Forelimb muscle (tissue), 1 donor: ENCODE data around the gene CERS1. TPM values are rescaled to one million over a fixed set of nuclear protein-coding genes. Genes with fewer than 3 reads are reported as not detected.
"Not testable (repeated sequence)": the region's sequence is repeated elsewhere in the genome, so short reads cannot be mapped to it uniquely, and the experiment has no call there.

Experiments used
- DNase-seq: peaks from one replicate; pipeline ENCODE4 v3.0.0-alpha.2; 2013; ENCODE audit warnings: low read depth
- polyA plus RNA-seq: library from polyadenylated mRNA; unstranded; fragments of 120-200 nt; gene quantifications from one replicate; pipeline ENCODE4 v1.2.1, GENCODE V29; 2013; ENCODE audit not compliant: insufficient read length

Gene CERS1
- polyA plus RNA-seq, 1 donor, result 40.8 TPM

DNA sequence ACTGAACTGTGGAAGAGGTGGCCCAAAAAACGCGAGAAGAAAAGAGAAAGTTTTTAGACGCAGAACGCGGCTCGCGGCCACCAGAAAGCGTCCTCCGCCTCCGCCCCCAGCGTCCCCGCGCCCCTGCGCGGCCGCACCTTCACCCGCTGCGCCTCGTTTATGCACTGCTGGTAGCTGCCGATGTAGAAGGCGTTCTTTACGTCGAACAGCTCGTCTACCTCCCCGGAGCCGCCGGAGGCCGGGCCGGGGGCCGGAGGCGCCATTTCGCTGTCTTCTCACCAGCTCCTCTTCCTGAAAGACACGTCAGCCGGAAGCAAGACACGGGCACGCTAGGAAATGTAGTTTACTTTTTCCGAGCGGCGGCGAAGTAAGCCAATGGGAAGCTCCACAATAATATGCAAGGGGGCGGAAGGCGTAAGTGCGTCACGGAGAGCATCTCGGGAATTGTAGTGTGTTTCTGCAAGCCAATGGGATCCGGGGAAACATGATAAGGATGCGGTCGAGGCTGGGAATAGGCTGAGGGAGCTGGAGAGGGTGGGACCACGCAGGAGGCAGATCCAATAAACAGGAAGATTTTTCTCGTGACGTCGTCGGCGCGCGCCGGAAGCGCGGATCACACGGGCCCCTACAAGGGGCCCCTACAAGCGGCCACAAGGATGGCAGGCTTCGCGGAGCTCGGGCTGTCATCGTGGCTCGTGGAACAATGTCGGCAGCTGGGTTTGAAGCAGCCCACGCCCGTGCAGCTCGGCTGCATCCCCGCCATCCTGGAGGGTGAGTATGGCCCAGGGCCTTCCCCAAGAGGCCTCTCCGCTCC lies 23.3 kb upstream of the CERS1 start, which contains the start of the genes COPE and DDX49:
Gene COPE (minus strand): TSS at position 302 of the 814 bp plus-strand sequence. CDS start 39 bp downstream, at position 263.
Gene DDX49 (plus strand): TSS at position 630 of the 814 bp plus-strand sequence. CDS start 27 bp downstream, at position 657.
- peak; percentile 100 for DNase-seq

DNA sequence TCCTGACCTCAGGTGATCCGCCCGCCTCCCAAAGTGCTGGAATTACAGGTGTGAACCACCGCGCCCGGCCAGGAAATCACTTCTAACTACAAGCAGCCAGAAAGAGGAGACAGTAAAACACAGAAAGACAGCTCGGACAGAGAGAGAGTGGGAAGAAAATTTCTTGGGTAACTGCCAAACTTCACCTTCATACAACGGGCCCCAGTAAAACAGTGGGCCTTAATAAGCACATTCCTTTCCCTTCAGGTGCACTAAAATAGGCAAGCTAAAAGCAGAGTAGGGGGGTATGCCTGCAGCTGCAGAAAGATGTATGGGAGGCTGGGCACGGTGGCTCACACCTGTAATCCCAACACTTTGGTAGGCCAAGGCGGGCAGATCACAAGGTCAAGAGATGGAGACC lies 21.6 kb upstream of the CERS1 start:
- not testable (repeated sequence) for DNase-seq

DNA sequence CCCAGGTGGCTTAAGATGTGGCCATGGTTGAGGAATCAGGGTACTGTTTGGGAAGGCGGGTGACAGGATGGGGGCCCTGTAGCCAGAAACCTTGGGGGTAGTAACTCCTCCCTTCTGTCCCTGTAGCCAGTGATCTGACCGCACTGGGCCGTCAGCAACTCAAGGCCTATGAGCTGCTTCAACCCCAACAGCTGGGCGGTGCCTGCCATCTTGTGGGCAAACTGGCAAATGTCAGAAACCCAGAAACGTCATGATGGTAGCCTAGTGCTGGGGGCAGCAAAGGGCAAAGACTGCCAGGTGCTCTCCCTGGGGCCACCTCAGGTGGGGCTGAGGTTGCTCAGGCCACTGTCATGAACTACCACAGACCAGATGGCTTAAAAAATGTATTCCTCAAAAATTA lies 19.7 kb upstream of the CERS1 start:
- DNase-seq, result no peak

GRCh38 chr19:18913466-18913865 lies 17.5 kb upstream of the CERS1 start:
- DNase-seq, result no peak

DNA sequence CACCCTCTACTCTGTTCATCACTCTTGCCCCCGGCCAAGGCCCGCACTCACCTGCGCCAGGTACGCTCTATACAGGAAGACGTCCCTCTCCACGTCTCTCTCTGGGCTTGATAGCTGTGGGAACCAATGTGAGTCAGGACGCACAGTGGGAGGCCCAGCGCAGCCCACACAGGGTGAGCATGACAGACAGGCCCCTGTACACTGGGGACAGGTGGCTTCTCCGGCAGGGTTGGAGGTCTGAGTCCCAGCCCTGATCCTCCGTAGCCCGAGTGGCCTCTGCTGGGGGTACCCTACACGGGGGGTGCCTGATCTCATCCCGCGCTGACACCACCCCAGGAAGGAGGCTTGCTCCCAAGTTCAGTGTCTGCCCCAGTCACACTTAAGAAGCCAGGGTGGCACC lies 17.0 kb upstream of the CERS1 start:
- DNase-seq, result no peak

- DNase-seq, result no peak
These were observed 15.0 kb upstream of the CERS1 start for GRCh38 chr19:18910801-18911436.

DNA sequence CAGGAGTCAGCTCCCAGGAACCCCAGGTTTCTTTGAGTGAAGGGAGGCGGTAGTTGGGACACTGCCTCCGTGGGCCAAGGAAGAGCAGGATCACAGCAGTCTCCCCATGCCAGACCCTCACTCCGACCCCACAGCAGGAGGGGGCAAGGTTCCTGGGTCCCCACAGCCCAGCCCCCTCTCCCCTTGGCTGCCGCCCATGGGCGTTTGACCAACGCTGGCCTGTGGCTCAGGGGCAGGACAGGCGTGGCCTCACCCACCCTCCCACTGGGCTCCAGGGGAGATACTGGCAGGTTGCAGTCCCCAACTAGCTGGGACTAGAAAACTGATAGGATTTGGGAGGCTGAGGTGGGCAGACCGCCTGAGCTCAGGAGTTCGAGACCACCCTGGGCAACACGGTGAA lies 14.1 kb upstream of the CERS1 start:
- no peak for DNase-seq

GRCh38 chr19:18908917-18909619 lies 13.1 kb upstream of the CERS1 start:
- no peak for DNase-seq

GRCh38 chr19:18906605-18907519 lies 10.9 kb upstream of the CERS1 start:
- DNase-seq, result no peak

DNA sequence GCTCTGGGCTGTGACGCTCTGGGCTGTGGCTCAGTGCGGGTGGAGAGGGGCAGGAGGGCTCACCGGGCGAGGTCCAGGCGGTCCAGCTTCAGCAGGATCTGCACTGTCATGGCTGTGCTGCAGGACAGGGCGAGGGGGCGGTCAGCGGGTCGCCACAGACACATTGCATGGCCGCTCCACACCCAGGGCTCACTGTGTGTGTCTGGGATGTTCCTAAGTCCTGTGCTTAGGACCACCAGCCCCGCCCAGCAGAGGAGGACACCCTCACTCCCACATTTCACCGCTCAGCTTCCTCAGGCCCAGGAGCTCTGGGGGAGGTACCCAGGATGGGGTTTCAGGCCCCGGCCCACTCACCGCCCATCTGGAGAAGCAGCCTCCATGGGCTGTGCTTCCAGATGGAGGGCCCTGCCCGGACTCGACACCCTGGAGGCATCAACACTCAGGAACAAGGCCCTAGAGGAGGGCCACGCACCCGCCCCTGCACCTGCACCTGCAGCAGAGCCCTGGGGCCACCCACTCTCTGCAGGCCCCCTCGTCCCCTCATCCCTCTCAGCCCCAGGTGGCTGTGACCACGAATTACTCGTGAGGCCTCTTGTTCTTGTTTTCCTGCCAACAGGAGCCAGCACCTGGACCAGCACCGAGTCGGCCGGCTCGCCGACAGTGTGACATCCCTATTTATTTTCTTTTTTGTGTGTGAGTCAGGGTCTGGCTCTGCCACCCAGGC lies 9.7 kb upstream of the CERS1 start:
- DNase-seq, result no peak

GRCh38 chr19:18905058-18905456 lies 9.1 kb upstream of the CERS1 start:
- DNase-seq, result no peak

DNA sequence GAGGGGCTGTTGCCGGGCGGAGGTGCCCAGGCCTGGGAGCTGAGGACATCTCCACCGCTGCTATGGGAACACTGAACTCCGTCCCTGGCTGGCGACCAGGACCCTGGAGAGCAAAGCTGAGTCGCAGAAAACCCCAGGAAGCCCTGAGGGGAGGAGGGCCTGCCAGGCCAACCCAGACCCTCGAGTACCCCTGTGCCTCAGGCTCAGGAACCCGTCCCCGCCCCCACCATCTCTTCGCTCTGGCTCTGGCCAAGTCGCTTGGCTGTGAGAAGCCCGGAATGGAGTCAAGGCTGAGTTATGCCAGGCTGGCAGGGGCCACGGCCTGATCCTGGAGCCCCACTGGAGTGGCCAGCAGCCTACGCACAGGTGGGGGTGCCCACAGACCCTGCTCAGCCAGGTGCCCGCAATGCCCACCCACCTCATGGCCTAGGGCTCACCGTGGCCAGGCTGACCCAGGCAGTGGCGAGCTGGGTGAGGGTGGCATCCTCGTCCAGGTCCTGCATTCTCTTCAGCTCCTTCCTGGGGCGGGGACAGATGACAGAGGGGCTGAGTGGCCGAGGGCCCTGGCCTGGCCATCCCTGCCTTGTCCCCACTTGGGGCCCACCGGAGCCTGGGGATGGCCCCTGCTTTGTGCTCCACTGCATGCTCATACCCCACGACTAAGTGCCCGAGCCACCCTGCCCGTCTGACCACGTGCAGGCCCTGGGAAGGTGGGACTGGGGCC lies 8.5 kb upstream of the CERS1 start:
- no peak for DNase-seq

DNA sequence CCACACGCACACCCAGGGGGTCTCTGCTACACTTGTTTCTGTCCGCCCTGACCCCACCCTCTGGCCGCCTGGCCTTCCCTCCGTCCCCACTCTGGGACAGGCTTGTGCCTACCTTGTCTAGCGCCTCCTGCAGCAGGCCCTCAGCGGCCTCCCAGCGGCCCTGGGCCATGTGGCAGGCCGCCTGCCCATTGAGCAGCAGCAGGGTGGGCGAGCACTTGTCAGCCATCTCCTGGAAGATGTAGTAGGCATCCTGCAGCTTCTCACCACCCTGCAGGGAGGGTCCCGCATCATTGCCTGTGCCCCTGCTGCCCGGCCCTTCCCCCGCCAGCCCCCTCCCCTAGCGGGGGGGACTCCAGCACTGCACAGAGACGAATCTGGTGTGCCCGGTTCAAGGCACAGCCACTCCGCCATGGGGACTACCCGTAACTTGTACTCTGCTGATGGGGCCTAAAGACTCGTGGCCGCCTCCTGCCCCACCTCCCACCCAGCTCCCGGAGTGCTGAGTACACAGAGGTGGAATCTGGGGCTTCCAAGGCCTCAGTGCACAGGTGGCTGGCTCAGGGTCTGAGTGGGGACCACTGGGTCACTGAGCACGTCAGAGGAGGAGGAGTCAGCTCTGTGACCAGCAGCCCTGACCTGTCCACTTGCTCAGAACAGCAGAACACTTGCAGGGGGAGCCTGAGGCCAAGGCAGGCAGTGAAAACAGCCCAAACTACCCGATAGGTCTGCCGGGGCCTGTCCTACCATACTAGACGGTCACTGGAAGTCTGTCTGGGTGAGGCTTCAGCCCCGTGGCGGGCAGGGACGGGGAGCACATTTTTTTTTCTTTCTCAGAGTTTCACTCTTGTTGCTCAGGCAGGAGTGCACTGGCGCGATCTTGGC lies 7.4 kb upstream of the CERS1 start:
- DNase-seq, result no peak

DNA sequence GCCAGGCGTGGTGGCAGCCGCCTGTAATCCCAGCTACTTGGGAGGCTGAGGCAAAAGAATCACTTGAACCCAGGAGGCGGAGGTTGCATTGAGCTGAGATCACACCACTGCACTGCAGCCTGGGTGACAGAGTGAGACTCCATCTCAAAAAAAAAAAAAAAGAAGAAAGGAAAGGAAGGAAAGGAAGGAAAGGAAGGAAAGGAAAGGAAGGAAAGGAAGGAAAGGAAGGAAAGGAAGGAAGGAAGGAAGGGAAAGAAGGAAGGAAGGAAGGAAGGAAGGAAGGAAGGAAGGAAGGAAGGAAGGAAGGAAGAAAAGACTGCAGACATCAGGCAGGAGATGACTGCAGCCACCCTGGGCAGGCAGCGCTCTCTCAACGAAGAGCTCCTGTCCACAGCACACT lies 6.6 kb upstream of the CERS1 start:
- DNase-seq, result not testable (repeated sequence)

- DNase-seq, result no peak
These were observed 5.5 kb upstream of the CERS1 start for GRCh38 chr19:18901491-18901890.

- no peak for DNase-seq
These were observed 4.9 kb upstream of the CERS1 start for GRCh38 chr19:18900700-18901481.

- no peak for DNase-seq
These were observed 3.9 kb upstream of the CERS1 start for GRCh38 chr19:18899624-18900560.
